Mesendoderm (in vitro differentiated cells): ENCODE data around the gene SRGAP1.

Experiments
- DNase-seq: peaks from one replicate; pipeline ENCODE4 v3.0.0; 2013
- H2AK5ac ChIP-seq: 2 replicates; pipeline ENCODE4 v1.6.1; 2013; ENCODE audit warnings: low read length, inconsistent platforms
- H2BK120ac ChIP-seq: 2 replicates; pipeline ENCODE4 v1.6.1; 2013; ENCODE audit warnings: low read depth, mild to moderate bottlenecking, low read length, moderate library complexity, mixed read lengths
- H2BK15ac ChIP-seq: replicated peaks from 2 replicates; pipeline ENCODE4 v1.6.1; 2013; ENCODE audit warnings: low read depth, mild to moderate bottlenecking, moderate library complexity
- H2BK5ac ChIP-seq: 2 replicates; pipeline ENCODE4 v1.6.1; 2013; ENCODE audit warnings: low read length, inconsistent platforms
- H3K18ac ChIP-seq: 2 replicates; pipeline ENCODE4 v1.6.1; 2013; ENCODE audit warnings: mild to moderate bottlenecking, low read length, mixed read lengths
- H3K23ac ChIP-seq: one replicate; pipeline ENCODE4 v1.6.1; 2013; ENCODE audit warnings: low read length
- H3K27ac ChIP-seq: 2 replicates; pipeline ENCODE4 v1.5.1; 2013; ENCODE audit warnings: low read depth, mild to moderate bottlenecking, inconsistent platforms, low read length, moderate library complexity
- H3K27me3 ChIP-seq: 2 replicates; pipeline ENCODE4 v1.6.1; 2013; ENCODE audit warnings: low read length, control low read depth, mild to moderate bottlenecking, inconsistent platforms; ENCODE audit not compliant: insufficient read depth, poor library complexity
- H3K36me3 ChIP-seq: 2 replicates; pipeline ENCODE4 v1.6.1; 2013; ENCODE audit warnings: low read length, inconsistent platforms; ENCODE audit not compliant: control insufficient read depth, insufficient read depth
- H3K4ac ChIP-seq: one replicate; pipeline ENCODE4 v1.6.1; 2013; ENCODE audit warnings: low read depth, mild to moderate bottlenecking, low read length, moderate library complexity
- H3K4me1 ChIP-seq: 2 replicates; pipeline ENCODE4 v1.6.1; 2013; ENCODE audit warnings: low read depth, low read length, inconsistent platforms; ENCODE audit not compliant: control insufficient read depth
- H3K4me2 ChIP-seq: 2 replicates; pipeline ENCODE4 v1.6.1; 2013; ENCODE audit warnings: low read length
- H3K4me3 ChIP-seq: 2 replicates; pipeline ENCODE4 v1.5.1; 2013; ENCODE audit warnings: mild to moderate bottlenecking, low read length
- H3K56ac ChIP-seq: one replicate; pipeline ENCODE4 v1.6.1; 2013; ENCODE audit warnings: low read length
- H3K79me1 ChIP-seq: 2 replicates; pipeline ENCODE4 v1.6.1; 2013; ENCODE audit warnings: low read length, inconsistent platforms
- H3K79me2 ChIP-seq: 2 replicates; pipeline ENCODE4 v1.6.1; 2013; ENCODE audit warnings: mild to moderate bottlenecking, low read length; ENCODE audit not compliant: control insufficient read depth, insufficient read depth
- H3K9ac ChIP-seq: 2 replicates; pipeline ENCODE4 v1.6.1; 2013; ENCODE audit warnings: low read length, inconsistent platforms
- H4K5ac ChIP-seq: one replicate; pipeline ENCODE4 v1.6.1; 2013; ENCODE audit warnings: low read length
- H4K8ac ChIP-seq: one replicate; pipeline ENCODE4 v1.6.1; 2013; ENCODE audit warnings: low read depth, mild to moderate bottlenecking, control low read depth, low read length, moderate library complexity
- WGBS: extraction: QIAGEN DNeasy Blood & Tissue Kit; methylation state at CpG from one replicate; pipeline ENCODE4 v1.1.7; 2013; ENCODE audit warnings: low lambda C conversion rate, missing lambda C conversion rate; ENCODE audit not compliant: insufficient coverage; ENCODE audit errors: extremely low coverage; 5-methylcytosine and 5-hydroxymethylcytosine counted together

The SRGAP1 gene

DNA sequence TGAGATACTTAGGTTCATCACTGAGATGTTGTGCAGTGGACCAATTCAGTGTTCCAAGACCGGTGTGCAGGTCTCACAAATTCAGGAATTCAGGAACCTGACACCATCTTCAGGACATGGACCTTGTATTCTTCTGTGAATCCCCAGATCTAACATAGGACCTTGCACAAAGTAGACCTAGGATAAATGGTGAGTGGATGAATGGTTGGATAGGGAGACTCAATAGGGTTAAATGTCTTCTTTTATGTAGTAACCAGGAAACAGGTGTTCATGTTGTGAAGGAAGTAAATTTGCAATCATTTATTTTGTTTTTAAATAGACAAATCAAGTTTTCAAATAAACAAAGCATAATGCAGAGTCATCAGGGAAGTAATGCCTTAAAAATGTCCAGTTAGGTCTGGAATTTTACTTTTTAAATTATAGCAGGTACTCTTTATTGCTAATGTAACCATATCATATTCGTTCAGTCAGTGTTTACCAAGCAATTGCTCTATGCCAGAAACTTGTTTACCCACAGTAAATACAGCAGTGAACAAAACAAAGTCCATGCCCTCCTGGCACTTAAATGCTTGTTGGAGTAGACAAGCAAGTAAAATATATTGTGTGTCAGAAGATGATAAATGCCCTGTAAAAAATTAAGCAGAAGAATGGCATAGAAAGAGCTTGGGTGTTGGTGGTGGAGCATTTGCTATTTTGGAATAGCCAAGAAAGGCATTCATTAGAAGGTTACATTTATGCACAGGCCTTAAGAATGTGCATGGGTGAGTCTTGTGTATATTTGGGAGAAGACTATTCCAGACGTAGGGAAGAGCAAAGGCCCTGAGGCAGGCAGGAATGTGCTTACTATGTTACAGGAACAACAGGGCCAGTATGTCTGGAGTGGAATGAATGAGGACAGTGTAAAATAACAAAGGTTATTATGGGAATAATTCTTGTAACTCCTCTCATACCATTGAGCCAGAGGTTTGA, 38.5 kb upstream of the SRGAP1 start:
- no peaks in the 10 kb centered on the region for H3K79me1 ChIP-seq
- no peaks in the 10 kb centered on the region for H3K4me1 ChIP-seq
- H3K36me3 ChIP-seq, result no peaks in the 10 kb centered on the region

DNA sequence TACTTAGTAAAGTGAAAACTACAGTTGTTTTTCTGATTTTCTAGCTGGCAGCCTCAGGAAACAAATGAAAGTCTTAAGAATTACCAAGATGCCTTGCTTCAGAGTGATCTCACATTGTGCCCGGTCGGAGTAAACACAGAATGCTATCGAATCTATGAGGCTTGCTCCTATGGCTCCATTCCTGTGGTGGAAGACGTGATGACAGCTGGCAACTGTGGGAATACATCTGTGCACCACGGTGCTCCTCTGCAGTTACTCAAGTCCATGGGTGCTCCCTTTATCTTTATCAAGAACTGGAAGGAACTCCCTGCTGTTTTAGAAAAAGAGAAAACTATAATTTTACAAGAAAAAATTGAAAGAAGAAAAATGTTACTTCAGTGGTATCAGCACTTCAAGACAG, 35.9 kb upstream of the SRGAP1 start:
- H3K4ac ChIP-seq, result no peak overlapping the region
- H2BK5ac ChIP-seq, result no peak overlapping the region
- no peak overlapping the region for H3K4me3 ChIP-seq
- no peak overlapping the region for H3K23ac ChIP-seq
- H3K18ac ChIP-seq, result no peak overlapping the region
- WGBS, result no CpG with 5 or more reads among the region's 5 CpGs
- H3K27ac ChIP-seq, result no peak overlapping the region
- H3K4me1 ChIP-seq, result no peaks in the 10 kb centered on the region
- H2AK5ac ChIP-seq, result no peak overlapping the region
- H3K56ac ChIP-seq, result no peak overlapping the region
- H3K9ac ChIP-seq, result no peak overlapping the region
- H3K4me2 ChIP-seq, result no peak overlapping the region
- H2BK15ac ChIP-seq, result no peak overlapping the region
- H4K8ac ChIP-seq, result no peak overlapping the region
- no peak for DNase-seq
- H3K36me3 ChIP-seq, result no peaks in the 10 kb centered on the region
- H3K79me1 ChIP-seq, result no peaks in the 10 kb centered on the region
- no peaks in the 10 kb centered on the region for H3K27me3 ChIP-seq
- H2BK120ac ChIP-seq, result no peak overlapping the region
- no peaks in the 10 kb centered on the region for H3K79me2 ChIP-seq
- no peak overlapping the region for H4K5ac ChIP-seq

More for the DNA sequence above, 38.5 kb upstream of the SRGAP1 start:
- no peak overlapping the region for H2BK5ac ChIP-seq
- H3K4me3 ChIP-seq, result no peak overlapping the region
- DNase-seq, result no peak
- H3K18ac ChIP-seq, result no peak overlapping the region
- H2BK15ac ChIP-seq, result no peak overlapping the region
- no peak overlapping the region for H3K4ac ChIP-seq
- H2BK120ac ChIP-seq, result no peak overlapping the region
- no peaks in the 10 kb centered on the region for H3K27me3 ChIP-seq
- WGBS, result no CpG with 5 or more reads among the region's 3 CpGs
- H3K56ac ChIP-seq, result no peak overlapping the region
- H2AK5ac ChIP-seq, result no peak overlapping the region
- H3K9ac ChIP-seq, result no peak overlapping the region
- no peak overlapping the region for H3K23ac ChIP-seq
- H3K79me2 ChIP-seq, result no peaks in the 10 kb centered on the region
- H4K8ac ChIP-seq, result no peak overlapping the region
- H4K5ac ChIP-seq, result no peak overlapping the region
- H3K4me2 ChIP-seq, result no peak overlapping the region
- H3K27ac ChIP-seq, result no peak overlapping the region

DNA sequence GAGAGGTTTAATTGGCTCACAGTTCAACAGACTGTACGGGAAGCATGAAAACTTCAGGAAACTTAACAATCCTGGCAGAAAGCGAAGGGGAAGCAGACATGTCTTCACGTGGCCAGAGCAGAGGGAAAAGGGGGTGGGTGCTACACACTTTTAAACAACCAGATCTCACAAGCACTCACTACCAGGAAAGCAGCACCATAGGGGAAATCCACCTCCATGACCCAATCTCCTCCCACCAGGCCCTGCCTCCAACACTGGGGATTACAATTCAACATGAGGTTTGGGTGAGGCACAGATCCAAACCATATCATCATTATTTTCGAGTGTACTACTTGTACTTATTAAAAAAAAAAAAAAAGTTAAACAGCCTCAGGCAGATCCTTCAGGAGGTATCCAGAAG, 34.9 kb upstream of the SRGAP1 start:
- H3K79me2 ChIP-seq, result no peaks in the 10 kb centered on the region
- H2BK120ac ChIP-seq, result no peak overlapping the region
- H3K56ac ChIP-seq, result no peak overlapping the region
- no CpG with 5 or more reads among the region's 4 CpGs for WGBS
- H3K4ac ChIP-seq, result no peak overlapping the region
- H3K4me1 ChIP-seq, result no peaks in the 10 kb centered on the region
- no peak overlapping the region for H4K8ac ChIP-seq
- no peak overlapping the region for H2AK5ac ChIP-seq
- no peak for DNase-seq
- H3K4me2 ChIP-seq, result no peak overlapping the region
- H4K5ac ChIP-seq, result no peak overlapping the region
- no peak overlapping the region for H2BK5ac ChIP-seq
- H3K18ac ChIP-seq, result no peak overlapping the region
- H3K23ac ChIP-seq, result no peak overlapping the region
- H3K9ac ChIP-seq, result no peak overlapping the region
- H3K4me3 ChIP-seq, result no peak overlapping the region
- no peak overlapping the region for H3K27ac ChIP-seq
- no peaks in the 10 kb centered on the region for H3K79me1 ChIP-seq
- H3K27me3 ChIP-seq, result no peaks in the 10 kb centered on the region
- H3K36me3 ChIP-seq, result no peaks in the 10 kb centered on the region
- H2BK15ac ChIP-seq, result no peak overlapping the region

DNA sequence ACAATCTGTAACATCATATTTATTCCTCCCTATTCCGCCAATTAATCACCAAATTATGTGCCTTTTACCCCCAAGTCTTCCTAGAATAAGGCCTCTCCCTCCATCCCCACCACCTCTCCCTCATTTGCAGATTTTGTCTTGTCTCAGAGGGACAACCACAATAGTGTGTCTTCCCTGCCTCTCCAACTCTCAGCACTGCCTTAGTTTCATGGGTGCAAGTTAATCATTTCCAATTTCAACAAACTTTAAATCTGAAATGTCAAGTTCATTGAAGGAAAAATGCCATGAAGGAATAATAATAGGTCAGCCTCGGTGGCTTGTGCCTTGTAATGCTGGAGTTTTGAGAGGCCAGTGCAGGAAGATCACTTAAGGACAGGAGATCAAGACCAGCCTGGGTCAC, 33.2 kb upstream of the SRGAP1 start:
- H3K9ac ChIP-seq, result no peak overlapping the region
- H2BK15ac ChIP-seq, result no peak overlapping the region
- no peak overlapping the region for H2AK5ac ChIP-seq
- H4K8ac ChIP-seq, result no peak overlapping the region
- no peak overlapping the region for H3K18ac ChIP-seq
- H3K36me3 ChIP-seq, result no peaks in the 10 kb centered on the region
- no peak overlapping the region for H3K4me2 ChIP-seq
- H3K27ac ChIP-seq, result no peak overlapping the region
- H3K23ac ChIP-seq, result no peak overlapping the region
- no peak overlapping the region for H2BK5ac ChIP-seq
- H3K79me1 ChIP-seq, result no peaks in the 10 kb centered on the region
- H3K27me3 ChIP-seq, result no peaks in the 10 kb centered on the region
- H3K4me1 ChIP-seq, result no peaks in the 10 kb centered on the region
- no peak overlapping the region for H3K56ac ChIP-seq
- H4K5ac ChIP-seq, result no peak overlapping the region
- no peak for DNase-seq
- no peak overlapping the region for H3K4me3 ChIP-seq
- no peak overlapping the region for H2BK120ac ChIP-seq
- H3K4ac ChIP-seq, result no peak overlapping the region
- no peaks in the 10 kb centered on the region for H3K79me2 ChIP-seq
- WGBS, result 100% methylated on average over 1 of the region's 2 CpGs

DNA sequence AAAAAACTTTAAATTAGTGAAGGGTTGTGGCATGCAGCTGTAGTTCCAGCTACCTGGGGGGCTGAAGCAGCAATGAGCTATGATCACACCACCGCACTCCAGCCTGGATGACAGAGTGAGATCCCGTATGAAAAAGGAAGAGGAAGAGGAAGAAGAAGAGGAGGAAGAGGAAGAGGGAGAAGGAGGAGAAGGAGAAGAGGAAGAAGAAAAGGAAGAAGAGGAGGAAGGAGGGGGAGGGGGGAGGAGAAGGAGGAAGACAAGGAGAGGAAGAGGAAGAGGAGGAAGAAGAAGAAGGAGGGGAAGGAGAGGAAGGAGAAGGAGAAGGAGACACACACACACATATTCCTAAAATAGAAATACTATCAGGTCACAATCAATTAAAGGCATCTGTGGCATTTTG, 32.7 kb upstream of the SRGAP1 start:
- DNase-seq, result no peak
- H2BK120ac ChIP-seq, result no peak overlapping the region
- H2BK5ac ChIP-seq, result no peak overlapping the region
- H3K79me1 ChIP-seq, result no peaks in the 10 kb centered on the region
- H3K4me1 ChIP-seq, result no peaks in the 10 kb centered on the region
- no peak overlapping the region for H2BK15ac ChIP-seq
- H3K4me3 ChIP-seq, result no peak overlapping the region
- H3K9ac ChIP-seq, result no peak overlapping the region
- H3K79me2 ChIP-seq, result no peaks in the 10 kb centered on the region
- no peak overlapping the region for H3K4ac ChIP-seq
- H3K27me3 ChIP-seq, result no peaks in the 10 kb centered on the region
- no peak overlapping the region for H2AK5ac ChIP-seq
- H4K5ac ChIP-seq, result no peak overlapping the region
- no peak overlapping the region for H3K23ac ChIP-seq
- H3K36me3 ChIP-seq, result no peaks in the 10 kb centered on the region
- no CpG with 5 or more reads among the region's 2 CpGs for WGBS
- no peak overlapping the region for H4K8ac ChIP-seq
- no peak overlapping the region for H3K56ac ChIP-seq
- H3K4me2 ChIP-seq, result no peak overlapping the region
- H3K18ac ChIP-seq, result no peak overlapping the region
- H3K27ac ChIP-seq, result no peak overlapping the region
